Measurements from ENCODE around the gene SELENOM.

SELENOM gene, protein sequence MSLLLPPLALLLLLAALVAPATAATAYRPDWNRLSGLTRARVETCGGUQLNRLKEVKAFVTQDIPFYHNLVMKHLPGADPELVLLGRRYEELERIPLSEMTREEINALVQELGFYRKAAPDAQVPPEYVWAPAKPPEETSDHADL

DNA sequence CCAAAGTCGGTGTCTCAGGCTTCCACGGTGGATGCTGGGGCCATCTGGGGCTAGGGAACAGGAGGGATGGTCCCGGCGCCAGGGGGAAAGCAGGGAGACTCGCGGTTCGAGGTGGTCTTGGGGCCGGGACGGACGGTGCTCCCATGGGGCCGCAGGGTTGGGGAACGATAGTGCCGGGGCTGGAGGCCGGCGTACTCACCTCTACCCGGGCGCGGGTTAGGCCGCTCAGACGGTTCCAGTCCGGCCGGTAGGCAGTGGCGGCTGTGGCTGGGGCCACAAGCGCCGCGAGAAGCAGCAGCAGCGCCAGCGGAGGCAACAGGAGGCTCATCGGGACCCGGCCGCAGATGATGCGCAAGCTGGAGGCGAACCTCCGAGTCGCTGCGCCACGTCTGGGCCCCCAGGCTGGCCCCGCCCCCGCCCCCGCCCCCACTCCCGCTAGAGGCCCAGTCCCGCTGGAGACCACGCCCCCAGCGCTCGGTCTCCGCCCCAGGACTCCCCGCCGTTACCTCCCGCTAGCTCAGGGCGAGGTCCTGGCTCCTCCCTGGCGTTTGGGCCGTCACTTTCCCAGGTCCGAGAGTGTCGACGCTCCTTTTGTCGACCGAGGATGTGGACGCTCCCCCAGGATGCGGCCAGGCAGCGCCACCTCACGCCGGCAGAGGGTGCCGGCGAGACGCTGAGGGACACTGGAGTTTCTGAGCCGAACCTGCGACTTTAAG is at the start of gene SELENOM:
Gene SELENOM (minus strand): TSS at position 391 of the 716 bp plus-strand sequence. CDS start 63 bp downstream, at position 328.
- DNase-seq = peak; percentile 69

DNA sequence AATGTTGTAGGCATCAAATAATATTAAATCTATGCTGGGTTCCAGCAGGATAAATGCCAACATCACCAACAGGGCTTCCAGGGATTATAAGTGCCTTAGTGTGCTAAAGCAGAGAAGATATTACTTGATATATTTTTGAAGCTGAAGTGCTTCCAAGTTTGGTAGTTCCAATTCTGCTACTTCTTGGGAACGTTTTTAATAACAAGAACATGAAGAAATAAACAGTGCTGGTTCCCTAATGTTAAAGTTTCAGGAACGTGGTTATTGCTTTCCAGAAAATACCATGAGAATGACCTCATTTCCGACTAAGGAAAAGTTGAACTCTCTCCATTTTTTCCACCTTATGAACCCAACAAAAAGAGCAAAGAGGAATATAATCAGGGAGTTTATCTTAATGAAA is 48.1 kb upstream of the SELENOM start:
- no peak for DNase-seq

DNA sequence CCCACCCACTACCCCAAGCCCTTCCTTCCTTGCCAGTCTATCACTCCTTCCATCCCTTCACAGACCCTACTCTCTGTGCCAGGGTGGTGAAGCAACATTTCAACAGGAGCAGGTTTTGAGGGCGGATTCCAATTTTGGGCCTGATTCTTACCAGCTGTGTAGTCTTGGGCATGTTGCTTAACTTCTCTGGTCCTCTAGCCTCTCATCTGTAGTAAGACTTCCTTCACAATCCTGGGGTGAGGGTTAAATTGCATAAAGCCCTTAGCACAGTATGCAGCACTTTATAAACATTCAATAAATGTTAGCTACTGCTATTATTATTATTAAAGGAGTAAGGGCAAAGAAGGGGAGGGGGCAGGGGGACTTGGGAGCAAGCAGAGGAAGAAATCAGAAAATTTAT is 47.6 kb upstream of the SELENOM start:
- no peak for DNase-seq

DNA sequence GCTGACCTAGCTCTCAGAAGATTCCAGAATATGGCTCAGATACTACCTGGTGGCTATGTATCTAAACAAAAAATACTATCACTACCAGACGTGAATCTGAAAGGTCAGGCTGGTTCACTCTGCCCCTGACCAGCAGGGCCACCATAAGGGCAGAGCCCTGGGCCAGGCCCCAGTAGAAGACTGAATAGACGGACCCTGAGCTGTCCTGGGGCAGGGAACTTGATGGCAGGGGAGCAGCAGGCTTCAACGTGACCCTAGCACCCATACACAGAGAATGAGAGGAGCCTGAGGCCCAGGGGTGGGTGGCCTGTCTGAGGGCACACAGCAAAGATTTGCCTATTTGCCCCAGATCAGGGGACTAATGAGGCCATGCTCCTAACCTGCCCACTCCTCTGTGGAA is 46.0 kb upstream of the SELENOM start:
- no peak for DNase-seq

DNA sequence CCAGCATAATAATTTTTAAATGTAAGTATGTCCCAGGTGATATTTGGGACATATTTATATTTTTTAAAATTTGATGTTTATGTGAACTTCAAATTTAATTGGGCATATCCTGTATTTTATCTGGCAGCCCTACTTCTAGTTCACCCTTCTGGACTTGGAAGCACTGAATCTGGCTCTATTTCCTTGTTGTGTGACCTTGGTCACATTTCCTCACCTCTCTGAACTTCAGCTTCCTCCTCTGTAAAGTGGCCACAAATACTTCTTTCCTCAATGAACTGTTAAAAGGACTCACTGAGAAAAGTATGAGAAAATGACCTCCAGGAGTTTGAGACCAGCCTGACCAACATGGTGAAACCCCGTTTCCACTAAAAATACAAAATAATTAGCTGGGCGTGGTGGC is 44.5 kb upstream of the SELENOM start:
- DNase-seq = no peak

DNA sequence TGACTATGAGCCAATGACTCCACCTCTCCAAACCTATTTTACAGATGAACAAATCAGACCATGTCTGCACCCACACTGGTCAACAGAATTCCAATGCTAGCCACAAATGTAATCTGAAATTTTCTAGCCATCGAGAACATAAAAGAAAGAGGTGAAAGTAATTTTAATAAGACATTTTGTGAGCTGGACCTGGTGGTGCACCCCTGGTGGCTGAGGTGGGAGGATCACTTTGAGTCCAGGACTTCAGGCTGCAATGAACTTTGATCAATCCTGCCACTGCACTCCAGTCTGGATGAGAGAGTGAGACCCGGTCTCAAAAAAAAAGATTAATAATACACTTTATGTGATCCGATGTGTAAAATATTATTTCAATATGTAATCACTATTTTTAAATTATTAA is 43.2 kb upstream of the SELENOM start:
- DNase-seq = no peak

DNA sequence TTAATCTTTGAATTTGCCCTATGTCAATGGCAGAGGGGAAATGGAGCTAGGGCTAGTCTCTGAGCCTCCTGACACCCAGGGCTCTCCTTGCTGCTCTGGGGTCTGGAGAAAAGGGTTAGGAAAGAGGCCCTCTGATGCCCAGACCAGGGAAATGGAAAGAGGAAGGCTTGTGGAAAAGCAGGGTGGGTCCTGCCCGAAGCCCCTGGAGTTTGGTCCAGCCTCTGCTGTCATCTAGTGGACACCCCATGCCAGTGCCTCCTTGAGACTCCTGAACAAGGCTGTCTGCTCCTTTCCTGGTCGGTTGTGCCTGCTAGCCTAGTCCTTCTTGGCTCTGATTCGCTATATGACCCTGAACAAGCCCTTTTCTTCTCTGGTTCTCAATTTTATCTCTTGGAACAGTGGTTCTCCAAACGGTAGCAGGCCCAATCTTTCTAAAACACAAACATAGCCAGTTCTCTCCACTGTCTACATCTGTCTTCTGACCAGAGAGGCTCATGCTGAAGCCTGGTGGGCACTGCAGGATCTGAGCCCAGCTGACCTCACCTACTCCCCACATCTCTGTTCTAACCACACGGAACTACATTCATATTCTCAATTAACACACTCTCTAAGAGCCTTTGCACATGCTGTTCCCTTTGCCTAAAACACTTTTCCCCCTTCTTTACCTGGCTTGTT is 41.7 kb upstream of the SELENOM start:
- peak; percentile 56 for DNase-seq

DNA sequence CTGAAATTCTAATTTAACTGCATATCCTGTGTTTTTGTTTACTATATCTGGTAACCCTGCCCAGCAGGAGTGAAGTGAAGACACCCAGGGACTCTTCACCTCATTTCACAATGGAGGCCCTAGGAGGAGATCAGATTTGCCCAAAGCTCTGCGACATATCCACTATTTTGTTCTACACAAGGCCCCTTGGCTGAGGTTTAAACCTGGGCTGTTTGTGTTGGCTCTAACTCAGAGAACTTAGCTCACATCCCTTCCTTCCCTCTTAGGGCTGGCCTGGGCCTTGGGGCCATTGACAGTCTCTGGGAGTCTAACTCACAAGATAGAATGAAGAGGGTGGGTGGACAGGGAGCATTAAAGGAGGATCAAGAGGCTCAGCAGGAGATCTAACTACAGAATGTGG is 41.1 kb upstream of the SELENOM start:
- DNase-seq = no peak

DNA sequence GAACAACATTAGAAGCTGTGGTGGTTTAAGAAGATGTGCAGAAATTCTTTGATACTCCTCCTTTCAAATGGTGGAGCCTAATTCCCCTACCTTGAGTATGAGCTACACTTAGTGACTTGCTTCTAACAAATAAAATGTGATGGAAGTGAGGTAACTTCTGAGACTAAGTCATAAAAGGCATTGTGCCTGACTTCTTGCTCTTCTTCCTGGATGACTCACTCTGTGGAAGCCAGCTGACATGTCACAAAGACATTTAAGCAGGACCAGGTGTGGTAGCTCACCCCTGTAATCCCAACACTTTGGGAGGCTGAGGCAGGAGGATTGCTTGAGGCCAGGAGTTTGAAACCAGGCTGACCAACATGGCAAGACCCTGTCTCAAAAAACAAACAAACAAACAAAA is 36.9 kb upstream of the SELENOM start:
- DNase-seq = no peak

DNA sequence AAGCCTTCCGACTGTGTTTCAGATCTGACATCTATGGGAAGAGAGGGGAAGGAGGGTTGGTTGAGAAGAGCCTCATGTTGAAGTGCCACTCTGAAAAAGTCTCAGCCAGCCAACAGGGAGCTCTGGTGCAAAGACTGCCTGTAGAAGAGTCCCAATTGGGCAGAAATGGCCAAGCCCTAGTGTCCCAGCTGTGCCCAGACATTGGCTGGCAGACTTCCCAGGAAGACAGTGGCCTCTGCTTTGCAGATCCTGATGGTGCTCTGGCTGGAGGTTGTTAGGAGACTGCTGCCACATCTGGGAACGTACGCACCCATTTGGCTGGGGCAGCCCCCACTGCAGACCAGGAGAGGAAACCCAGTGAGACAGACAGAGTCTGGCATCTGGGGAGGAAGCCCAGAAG is 36.2 kb upstream of the SELENOM start:
- DNase-seq = no peak

DNA sequence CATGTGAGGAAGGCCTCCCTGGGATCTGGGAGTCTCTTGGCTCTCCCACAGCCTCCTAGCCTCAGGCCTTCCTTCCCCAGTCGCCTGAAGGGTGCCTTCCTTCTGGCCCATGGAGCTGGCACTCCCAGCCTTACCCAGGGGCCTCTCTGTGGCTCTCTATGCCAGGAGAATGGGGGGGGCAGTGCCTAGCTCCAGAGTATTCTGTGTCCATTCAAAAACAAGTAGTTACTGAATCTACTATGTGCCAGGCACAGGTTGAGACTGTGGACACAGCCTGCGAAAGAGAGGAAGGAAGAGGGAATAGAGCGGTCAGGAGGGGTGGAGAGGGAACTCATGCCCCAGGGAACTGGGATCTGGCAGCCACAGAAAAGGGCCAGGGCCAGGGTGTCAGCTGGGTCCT is 35.7 kb upstream of the SELENOM start:
- DNase-seq = no peak

DNA sequence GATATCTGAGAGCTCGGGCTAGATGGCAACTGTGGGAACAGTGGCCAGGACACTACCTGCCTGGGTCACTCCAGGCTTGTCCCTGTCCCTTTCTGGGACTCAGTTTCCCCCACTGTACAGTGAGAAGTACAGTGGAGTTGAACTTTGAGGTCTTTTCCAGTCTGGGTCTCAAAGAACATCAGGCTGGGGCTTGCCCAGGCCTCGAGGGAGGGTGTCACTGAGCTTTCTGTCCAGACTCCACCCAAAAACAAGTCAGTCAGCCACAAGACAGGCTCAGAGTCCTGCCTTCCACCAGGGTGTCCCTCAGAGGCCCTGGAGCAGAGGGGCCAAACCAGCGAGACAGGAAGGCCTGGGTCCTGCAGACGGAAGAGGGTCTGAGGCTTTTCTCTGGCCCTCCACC is 34.9 kb upstream of the SELENOM start:
- DNase-seq = no peak

DNA sequence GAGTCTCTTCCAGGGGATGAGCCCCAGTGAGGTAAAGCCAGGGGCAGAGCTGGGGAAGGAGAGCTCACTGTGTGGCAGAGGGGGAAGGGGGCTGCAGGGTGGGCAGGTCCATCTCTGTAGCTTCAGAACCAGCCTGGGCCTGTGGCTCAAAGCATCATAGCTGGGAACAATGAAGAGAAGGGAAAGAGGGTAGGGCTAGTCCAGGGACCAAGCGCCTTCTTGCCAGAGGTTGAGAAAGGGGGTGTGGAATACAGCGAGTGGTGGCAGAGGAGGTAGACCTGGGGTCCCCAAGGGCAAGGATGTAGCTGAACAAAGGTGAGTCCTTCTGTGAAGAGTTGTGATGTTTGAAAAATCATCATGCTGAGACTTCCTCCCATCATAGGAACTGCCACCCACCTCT is 34.2 kb upstream of the SELENOM start:
- DNase-seq = no peak

DNA sequence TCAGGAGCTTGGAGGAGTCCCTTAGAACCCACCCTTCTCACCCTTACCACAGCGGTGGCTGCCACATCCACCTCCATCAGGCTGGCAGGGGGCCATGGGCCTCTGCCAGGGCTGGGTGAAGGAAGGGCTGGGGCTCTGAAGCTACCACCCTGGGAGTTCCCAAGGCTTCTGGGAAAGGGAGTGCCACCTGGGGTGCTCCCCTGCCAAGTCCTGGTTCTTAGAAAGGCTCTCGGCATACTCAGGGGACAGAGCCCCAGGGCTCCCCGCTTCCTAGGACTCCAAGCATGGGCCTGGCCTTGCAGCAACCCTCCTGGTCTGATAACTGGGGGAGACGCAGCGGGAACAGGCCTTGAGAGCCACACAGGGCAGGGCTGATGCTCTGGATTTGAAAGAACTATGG is 33.4 kb upstream of the SELENOM start:
- no peak for DNase-seq

DNA sequence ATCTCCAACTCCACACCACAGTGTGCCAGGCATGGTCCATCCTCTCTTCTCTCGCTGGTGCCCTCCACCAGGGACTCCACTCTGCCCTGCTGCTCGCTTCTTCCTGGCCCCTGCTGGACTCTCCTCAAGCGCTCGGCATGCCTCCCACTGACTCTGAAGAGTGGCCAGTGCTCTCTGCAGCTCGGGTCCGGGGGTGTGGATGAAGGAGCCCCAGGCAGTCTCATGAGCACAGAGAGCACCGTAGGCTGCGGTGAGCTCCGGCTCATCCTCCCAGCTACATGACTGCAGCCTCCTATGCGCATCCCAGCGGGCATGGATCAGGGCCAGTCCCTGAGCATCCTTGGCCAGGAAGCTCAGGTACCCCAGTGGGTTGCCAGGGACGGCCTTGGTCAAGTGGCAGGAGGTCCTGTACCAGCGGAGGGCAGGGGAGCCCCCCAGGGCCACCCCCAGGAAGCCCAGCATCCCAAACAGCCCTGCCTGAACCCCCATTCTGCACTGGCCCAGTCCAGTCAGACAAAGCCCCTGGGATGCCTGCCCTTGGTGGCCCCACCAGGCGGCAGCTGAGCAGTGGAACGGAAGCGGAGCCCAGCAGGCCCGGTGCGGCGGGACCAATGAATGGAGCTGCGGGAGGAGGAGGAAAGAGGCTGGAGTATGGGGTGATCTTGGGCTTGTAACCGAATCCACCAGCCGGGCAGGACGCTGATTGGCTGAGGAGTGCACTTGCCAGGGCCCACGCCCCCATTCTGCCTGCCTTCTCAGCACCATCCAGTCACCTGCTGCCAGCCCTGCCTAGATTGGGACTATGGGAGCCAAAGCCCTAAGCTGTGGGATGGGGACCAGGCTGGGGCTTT is 32.7 kb upstream of the SELENOM start, which contains the start of gene PLA2G3:
Gene PLA2G3 (minus strand): TSS at position 643 of the 851 bp plus-strand sequence. CDS start 154 bp downstream, at position 489.
- DNase-seq = peak; percentile 71

DNA sequence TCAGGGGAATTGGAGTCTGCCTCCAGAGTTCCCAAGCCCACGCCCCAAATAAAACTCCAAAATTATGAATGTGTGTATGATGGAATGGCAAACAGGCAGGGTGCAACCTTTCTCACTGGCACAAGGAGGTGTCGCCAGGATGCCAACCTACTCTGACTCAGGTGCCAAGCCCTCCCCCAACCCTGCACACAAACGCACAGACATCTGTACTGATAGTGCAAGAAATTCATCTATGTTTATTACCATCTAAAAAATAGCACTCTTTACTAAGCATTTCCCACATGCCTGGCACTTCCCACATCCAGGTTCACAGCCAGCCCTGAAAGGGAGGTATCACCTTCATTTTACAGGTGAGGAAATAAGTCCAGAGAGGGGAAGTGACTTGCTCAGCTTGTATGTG is 31.7 kb upstream of the SELENOM start:
- no peak for DNase-seq

DNA sequence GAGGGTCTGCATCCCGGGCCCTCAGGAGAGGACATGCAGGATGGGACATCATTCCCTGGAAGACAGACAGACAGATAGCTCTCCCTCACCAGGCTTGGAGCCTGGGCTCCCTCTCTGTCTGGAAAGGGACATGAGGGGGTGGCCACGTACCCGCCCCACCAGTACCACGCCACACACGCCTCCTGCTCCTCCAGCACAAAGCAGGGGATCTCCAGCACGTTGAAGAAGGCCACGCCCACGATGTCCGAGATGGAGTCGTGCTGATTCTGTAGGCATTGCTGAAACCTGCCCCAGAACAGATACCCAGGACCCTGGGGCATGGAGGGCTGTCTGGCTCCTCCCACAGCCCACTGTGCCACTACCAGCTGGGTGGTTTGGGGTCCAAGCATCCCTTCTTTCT is 30.8 kb upstream of the SELENOM start:
- DNase-seq = no peak

DNA sequence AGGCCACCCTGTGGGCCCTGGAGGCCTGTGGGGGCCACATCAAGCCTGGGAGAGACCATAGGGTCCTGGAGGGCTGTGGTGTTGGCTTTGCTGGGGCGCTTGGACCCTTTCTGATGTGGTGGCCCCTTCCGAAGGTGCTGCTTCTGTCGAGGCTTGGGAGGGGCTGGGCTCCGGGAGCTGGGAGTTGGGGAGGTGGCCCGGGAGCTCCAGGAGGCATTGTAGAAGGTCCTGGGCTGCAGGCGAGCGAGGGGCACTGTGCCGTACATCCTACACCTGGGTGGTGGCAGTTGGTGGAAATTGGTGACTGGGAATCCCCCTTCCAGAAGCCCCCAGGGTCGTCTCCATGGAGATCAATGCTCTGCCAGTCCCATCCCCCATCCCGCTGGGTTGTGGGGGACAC is 30.4 kb upstream of the SELENOM start:
- DNase-seq = no peak

DNA sequence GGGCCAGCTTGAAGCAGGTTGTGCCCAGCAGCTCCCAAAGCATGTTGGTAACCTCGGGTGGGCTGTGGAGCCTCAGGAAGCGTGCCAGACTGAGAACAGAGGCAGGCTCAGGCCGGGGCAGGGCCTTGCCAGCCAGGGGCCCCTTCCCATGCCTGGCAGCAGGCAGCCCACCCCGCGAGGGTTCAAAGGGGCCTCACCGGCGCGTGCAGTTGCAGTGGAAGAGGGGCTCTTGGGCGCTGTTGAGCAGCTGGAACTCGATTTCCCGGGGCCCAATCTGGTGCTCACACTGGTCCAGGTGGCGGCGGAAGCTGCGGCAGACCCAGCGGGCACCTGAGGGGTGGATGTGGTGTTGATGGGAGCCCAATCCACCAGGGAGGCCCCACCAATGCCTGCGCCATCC is 29.3 kb upstream of the SELENOM start:
- DNase-seq = no peak

DNA sequence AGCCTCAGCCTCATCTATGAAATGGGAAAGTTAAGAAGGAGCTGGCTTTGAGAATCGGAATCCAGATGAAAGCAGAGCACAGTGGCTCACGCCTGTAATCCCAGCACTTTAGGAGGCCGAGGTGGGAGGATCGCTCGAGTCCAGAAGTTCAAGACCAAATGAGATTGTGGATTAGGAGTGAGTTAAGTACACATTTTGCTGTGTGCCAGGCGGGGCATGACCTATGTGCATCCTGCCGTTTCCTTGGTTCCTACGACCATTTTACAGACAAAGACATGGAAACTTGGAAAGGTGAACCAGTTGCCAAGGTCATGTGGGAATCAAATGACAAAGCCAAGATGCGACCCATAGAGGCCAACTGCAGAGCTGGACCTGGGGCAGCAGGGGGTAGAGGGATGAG is 28.8 kb upstream of the SELENOM start:
- no peak for DNase-seq

DNA sequence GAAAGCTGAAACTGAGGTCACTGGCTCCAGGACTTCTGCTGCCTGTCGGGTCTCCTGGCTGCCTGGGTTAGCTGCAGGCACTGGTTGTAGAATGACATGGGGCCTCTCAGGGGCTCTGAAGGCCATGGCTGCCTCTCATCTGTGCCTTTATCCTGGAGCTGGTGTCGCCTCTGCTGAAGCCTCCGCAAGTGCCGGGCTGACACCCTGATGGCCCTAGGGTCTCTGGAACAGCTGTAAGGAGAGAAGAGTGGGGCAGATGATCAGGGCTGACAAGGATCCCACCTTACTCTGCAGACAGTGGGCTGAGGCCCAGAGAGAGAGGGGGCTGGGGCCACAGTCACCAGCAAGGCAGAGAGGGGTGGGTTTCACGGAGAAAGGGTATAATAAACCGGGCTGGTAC is 28.3 kb upstream of the SELENOM start:
- DNase-seq = no peak

DNA sequence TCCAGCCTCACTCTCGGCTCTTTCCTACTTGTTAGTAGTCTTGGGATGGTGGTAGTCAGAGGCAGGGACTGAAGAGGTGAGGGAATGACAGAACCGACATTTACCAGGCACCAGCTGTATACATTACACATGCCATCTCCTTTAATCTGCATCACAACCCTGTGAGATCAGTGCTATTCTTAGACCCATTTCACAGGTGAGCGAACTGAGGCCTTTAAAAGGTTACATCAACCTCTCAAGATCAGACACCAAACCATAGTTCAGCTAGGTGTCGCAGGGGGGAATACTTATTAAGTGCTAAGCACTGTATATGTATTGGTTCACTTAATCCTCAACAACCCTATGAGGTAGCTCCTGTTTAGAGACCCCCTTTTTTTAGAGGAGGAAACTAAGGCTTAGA is 27.3 kb upstream of the SELENOM start:
- DNase-seq = no peak

DNA sequence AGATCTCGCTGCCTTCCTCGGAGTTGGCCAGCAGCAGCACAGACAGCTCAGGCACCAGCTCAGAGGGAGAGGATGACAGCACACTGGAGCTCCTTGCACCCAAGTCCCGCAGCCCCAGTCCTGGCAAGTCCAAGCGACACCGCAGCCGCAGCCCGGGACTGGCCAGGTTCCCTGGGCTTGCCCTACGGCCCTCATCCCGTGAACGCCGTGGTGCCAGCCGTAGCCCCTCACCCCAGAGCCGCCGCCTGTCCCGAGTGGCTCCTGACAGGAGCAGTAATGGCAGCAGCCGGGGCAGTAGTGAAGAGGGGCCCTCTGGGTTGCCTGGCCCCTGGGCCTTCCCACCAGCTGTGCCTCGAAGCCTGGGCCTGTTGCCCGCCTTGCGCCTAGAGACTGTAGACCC is 26.5 kb upstream of the SELENOM start:
- DNase-seq = no peak

DNA sequence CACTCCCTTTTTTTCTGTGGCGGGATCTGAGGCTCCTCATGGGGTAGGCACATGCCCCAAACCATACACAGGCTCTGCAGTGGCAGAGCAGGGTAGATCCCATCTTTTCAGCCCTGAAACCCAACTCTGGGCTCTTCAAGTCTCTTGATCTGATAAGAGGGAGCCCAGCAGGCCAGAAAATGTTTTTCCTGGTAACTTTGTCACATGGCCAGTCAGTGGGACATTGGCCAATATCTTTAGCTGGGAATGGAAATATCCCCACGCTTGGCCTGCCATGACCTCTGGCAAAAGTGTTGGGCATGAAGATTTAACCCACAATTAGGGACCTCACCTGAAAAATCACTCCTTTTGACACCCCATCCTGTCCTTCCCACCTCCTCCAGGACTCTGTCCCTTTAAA is 23.5 kb upstream of the SELENOM start:
- no peak for DNase-seq

Measured in NCI-H1092 (cell line).